HL-60 (cell line): Measurements from ENCODE around the gene LARP6.

Source experiments
- DNase-seq, 2 experiments: peaks; one replicate each; pipeline ENCODE4 v3.0.0-alpha.2; 2010 to 2020; ENCODE audit warnings: low read depth in 1 of 2, low spot score in 1 of 2
- H3K27ac ChIP-seq: fragments of 250-450 bp; sonication (Bioruptor Pico); replicated peaks from 2 replicates; pipeline ENCODE4 v1.5.1; 2020; ENCODE audit warnings: mild to moderate bottlenecking, moderate library complexity
- H3K27me3 ChIP-seq: fragments of 250-450 bp; sonication (Bioruptor Pico); 2 replicates; pipeline ENCODE4 v1.5.1; 2021; ENCODE audit warnings: mild to moderate bottlenecking, moderate library complexity; ENCODE audit not compliant: insufficient read depth, poor library complexity, severe bottlenecking
- H3K4me3 ChIP-seq: replicated peaks from 2 replicates; pipeline ENCODE4 v1.5.1; 2011; ENCODE audit warnings: mild to moderate bottlenecking, control low read depth, low read length; ENCODE audit not compliant: insufficient read depth
- CTCF ChIP-seq: IDR thresholded peaks from one replicate; pipeline ENCODE4 v1.5.1; 2011; ENCODE audit warnings: low read length, control low read depth, inconsistent platforms; ENCODE audit not compliant: insufficient read depth
- GABPA ChIP-seq: IDR thresholded peaks from 2 replicates; pipeline ENCODE4 v1.6.1; 2012; ENCODE audit warnings: low read depth
- POLR2AphosphoS5 ChIP-seq: IDR thresholded peaks from 2 replicates; pipeline ENCODE4 v1.6.1; 2012; ENCODE audit warnings: low read depth
- REST ChIP-seq: IDR thresholded peaks from 2 replicates; pipeline ENCODE4 v1.6.1; 2012; ENCODE audit warnings: low read depth; ENCODE audit not compliant: insufficient replicate concordance
- SPI1 ChIP-seq: IDR thresholded peaks from 2 replicates; pipeline ENCODE4 v1.6.1; 2012; ENCODE audit warnings: low read depth, mild to moderate bottlenecking, borderline replicate concordance

The LARP6 gene

GRCh38 chr15:70797464-70797863 is 56.5 kb downstream of the LARP6 start:
- Histone ChIP-seq H3K4me3 (no peak overlapping the region), H3K27me3 (no peaks in the 10 kb centered on the region), H3K27ac (no peak overlapping the region)
- DNase-seq, result no peak
- TF ChIP-seq SPI1 (no peak), POLR2AphosphoS5 (no peak), REST (no peak), CTCF (no peak), GABPA (no peak)

GRCh38 chr15:70796516-70797310 is 57.2 kb downstream of the LARP6 start:
- no peak for TF ChIP-seq CTCF
- no peak for TF ChIP-seq GABPA
- no peak for TF ChIP-seq REST
- no peak for TF ChIP-seq SPI1
- Histone ChIP-seq H3K27ac (no peak overlapping the region), H3K4me3 (no peak overlapping the region), H3K27me3 (no peaks in the 10 kb centered on the region)
- no peak for DNase-seq

- no peak for TF ChIP-seq SPI1
- TF ChIP-seq POLR2AphosphoS5, result no peak
- no peak for TF ChIP-seq CTCF
- TF ChIP-seq REST, result no peak
- TF ChIP-seq GABPA, result no peak
- no peaks in the 10 kb centered on the region for H3K27me3 ChIP-seq
- DNase-seq, result no peak
- no peak overlapping the region for H3K27ac ChIP-seq
- no peak overlapping the region for H3K4me3 ChIP-seq
Observed at GRCh38 chr15:70795311-70795665, 58.7 kb downstream of the LARP6 start.
